Measurements from ENCODE around the gene NRAS.

Gene NRAS

DNA sequence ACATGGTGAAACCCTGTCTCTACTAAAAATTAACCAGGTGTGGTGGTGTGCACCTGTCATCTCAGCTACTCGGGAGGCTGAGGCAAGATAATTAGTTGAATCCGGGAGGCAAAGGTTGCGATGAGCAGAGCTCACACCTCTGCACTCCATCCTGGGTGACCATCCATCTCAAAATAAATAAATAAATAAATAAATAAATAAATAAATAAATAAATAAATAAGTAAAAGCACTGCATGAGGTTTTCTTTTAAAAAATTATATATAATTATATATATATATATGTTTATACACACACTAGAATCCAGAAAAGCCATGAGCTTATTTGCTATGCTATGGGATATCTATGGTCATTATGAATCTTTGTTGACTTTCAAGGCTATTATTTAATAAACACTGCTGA, 23.6 kb downstream of the NRAS start:
- in situ Hi-C loops (cut with HindIII; ENCODE audit: low sequenced_read_pairs): no loop called here
- no peak for DNase-seq (ENCODE audit: low read depth, low spot score)
- TF ChIP-seq, protein P1, sequence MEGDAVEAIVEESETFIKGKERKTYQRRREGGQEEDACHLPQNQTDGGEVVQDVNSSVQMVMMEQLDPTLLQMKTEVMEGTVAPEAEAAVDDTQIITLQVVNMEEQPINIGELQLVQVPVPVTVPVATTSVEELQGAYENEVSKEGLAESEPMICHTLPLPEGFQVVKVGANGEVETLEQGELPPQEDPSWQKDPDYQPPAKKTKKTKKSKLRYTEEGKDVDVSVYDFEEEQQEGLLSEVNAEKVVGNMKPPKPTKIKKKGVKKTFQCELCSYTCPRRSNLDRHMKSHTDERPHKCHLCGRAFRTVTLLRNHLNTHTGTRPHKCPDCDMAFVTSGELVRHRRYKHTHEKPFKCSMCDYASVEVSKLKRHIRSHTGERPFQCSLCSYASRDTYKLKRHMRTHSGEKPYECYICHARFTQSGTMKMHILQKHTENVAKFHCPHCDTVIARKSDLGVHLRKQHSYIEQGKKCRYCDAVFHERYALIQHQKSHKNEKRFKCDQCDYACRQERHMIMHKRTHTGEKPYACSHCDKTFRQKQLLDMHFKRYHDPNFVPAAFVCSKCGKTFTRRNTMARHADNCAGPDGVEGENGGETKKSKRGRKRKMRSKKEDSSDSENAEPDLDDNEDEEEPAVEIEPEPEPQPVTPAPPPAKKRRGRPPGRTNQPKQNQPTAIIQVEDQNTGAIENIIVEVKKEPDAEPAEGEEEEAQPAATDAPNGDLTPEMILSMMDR (IDR thresholded peaks at IDR 0.05; ENCODE audit: low read depth, low read length): no peak
- no peak overlapping the region for H3K4me3 ChIP-seq (ENCODE audit: low read depth, low read length)

DNA sequence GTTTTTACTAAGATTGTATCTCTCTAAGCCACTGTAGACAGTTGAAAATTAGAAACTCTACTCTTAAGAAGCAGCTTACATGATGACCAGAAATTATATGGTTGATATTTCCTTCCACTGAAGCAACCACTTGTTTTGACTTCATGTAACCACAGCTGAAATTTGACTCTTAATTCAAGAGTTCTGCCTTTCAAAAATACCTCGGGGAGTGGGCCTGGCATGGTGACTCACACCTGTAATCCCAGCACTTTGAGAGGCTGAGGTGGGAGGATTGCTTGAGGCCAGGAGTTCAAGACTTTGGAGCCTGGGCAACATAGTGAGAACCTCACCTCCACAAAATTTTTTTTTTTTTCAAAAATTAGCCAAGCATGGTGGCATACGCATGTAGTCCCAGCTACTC, 25.5 kb downstream of the NRAS start:
- in situ Hi-C loops (cut with HindIII; ENCODE audit: low sequenced_read_pairs): no loop called here
- TF ChIP-seq, protein P1 (IDR thresholded peaks at IDR 0.05; ENCODE audit: low read depth, low read length): no peak
- H3K4me3 ChIP-seq (ENCODE audit: low read depth, low read length): no peak overlapping the region
- peak; percentile 10 for DNase-seq (ENCODE audit: low read depth, low spot score)

DNA sequence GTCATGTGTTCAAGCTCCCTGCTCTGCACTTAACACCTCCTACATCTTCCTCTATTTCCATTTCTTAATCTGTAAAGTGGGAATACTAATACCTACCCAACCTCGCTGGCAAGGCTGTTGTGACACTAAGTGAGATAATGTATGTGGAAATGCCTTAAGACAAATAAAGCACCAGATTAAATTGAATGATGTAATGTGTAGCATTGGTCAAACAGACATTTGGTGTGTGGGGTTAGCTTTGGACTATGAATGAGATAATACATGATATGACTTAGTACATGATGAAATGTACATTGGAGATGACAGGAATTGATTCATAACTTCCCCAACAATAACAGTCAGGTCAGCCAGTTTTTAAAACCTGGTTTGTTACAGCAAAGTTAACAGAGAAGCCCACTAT, 26.4 kb downstream of the NRAS start:
- H3K4me3 ChIP-seq (ENCODE audit: low read depth, low read length): no peak overlapping the region
- DNase-seq (ENCODE audit: low read depth, low spot score): no peak
- TF ChIP-seq, protein P1 (IDR thresholded peaks at IDR 0.05; ENCODE audit: low read depth, low read length): no peak
- in situ Hi-C loops (cut with HindIII; ENCODE audit: low sequenced_read_pairs): no loop called here

DNA sequence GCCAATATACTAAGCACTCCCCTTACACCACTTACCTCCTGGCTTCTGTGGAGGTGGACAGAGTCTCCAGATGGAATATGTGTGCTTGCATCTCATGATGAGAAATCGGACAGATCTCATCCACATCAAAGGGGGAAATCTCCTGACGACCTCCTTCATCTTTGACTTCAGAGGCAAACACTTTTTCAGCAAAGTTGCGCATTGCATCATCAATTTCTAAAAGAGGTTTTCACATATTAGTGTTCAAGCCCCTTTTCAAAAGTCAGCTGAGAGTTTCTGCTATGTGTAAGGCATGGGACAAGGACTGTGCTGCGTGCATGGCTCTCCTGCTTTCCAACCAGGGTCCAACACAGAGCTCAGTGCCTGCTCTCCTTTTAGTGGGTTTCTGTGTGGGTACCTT, 28.0 kb downstream of the NRAS start:
- H3K4me3 ChIP-seq (ENCODE audit: low read depth, low read length): no peak overlapping the region
- in situ Hi-C loops (cut with HindIII; ENCODE audit: low sequenced_read_pairs): no loop called here
- DNase-seq (ENCODE audit: low read depth, low spot score): no peak
- TF ChIP-seq, protein P1 (IDR thresholded peaks at IDR 0.05; ENCODE audit: low read depth, low read length): no peak

DNA sequence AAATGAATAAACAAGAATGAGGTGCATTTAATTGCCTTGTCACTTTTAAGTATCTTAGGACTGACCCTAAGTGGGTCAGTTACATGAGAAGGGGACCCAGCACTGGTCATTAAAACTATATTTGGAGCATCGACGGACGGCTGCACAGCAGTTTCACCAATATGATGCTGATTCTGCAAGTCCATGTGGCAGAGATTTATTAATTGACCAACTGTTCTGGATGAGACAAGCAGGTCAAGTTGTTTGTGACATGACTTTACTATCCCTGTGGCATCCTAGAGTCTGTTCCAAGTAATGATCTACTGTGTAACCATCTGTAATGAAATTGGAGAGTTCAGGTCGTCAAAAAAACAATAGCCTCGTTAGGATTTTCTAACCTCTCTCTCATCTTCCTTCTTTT, 30.7 kb downstream of the NRAS start:
- TF ChIP-seq, protein P1 (IDR thresholded peaks at IDR 0.05; ENCODE audit: low read depth, low read length): no peak
- in situ Hi-C loops (cut with HindIII; ENCODE audit: low sequenced_read_pairs): no loop called here
- no peak for DNase-seq (ENCODE audit: low read depth, low spot score)
- H3K4me3 ChIP-seq (ENCODE audit: low read depth, low read length): no peak overlapping the region

DNA sequence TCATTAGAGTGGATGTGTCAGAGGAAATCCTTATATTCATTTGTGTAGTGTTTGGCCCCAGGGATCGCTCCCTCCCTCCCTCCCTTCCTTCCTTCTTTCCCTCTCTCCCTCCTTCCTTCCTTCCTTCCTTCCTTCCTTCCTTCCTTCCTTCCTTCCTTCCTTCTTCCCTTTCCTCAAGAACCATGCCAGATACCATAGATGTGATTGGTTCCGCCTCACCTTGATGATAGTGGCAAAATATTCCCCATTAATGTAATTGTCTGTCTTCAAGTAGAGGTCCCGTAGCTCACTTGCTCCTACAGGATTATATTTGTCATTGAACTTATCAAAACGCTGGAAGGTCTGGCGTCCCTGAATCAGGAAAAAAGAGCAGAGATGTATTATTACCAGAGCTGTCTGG, 38.9 kb downstream of the NRAS start:
- no peak overlapping the region for H3K4me3 ChIP-seq (ENCODE audit: low read depth, low read length)
- no peak for DNase-seq (ENCODE audit: low read depth, low spot score)
- TF ChIP-seq, protein P1 (IDR thresholded peaks at IDR 0.05; ENCODE audit: low read depth, low read length): no peak
- in situ Hi-C loops (cut with HindIII; ENCODE audit: low sequenced_read_pairs): no loop called here

DNA sequence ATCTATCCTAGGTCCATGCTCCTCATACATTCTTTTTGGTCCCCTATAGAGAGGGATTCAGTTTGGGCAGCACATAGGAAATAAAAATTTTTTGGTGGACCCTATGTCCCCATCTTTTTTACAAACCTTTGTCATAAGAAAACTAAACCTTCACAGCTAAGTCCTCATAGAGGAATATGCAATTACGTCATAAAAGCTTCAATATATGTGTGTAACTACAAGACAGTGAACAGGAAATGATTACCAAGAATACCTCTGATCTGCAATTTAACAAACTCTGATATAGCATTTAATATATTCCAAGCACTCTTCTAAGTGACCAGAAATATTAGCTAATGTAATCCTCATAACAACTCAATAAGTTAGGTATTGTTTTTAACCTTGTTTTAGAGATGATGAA, 40.5 kb downstream of the NRAS start:
- no peak for DNase-seq (ENCODE audit: low read depth, low spot score)
- TF ChIP-seq, protein P1 (IDR thresholded peaks at IDR 0.05; ENCODE audit: low read depth, low read length): no peak
- no peak overlapping the region for H3K4me3 ChIP-seq (ENCODE audit: low read depth, low read length)
- in situ Hi-C loops (cut with HindIII; ENCODE audit: low sequenced_read_pairs): no loop called here
